Measurements from ENCODE around the gene TRNT1. TPM values are rescaled to one million over a fixed set of nuclear protein-coding genes. Genes with fewer than 3 reads are reported as not detected.
A peak's percentile ranks its signal among the peaks of the same experiment; 100 is the strongest.

TRNT1 gene
- total RNA-seq, 1 experiment from 2014 or later = 26.2 TPM

GRCh38 chr3:3194861-3195260 is 68.1 kb downstream of the TRNT1 start:
- no peak overlapping the region for H2AFZ ChIP-seq (ENCODE audit: low read length)
- no peaks in the 10 kb centered on the region for H3K4me1 ChIP-seq (ENCODE audit: insufficient read depth, low read length)
- no peak for ATAC-seq
- H3K9me3 ChIP-seq (ENCODE audit: low read length) = no peaks in the 10 kb centered on the region
- ChIA-PET CTCF (no interaction called here), POLR2A (ENCODE audit: unreplicated experiment) (no interaction called here)
- no peaks in the 10 kb centered on the region for H3K9me2 ChIP-seq (replicated peaks; ENCODE audit: low read length)
- intact Hi-C loops (cut with micrococcal nuclease) = no loop called here
- no peaks in the 10 kb centered on the region for H3K79me2 ChIP-seq (ENCODE audit: low read length)
- H3F3A ChIP-seq (ENCODE audit: low read length, unreplicated experiment) = no peaks in the 10 kb centered on the region
- BruUV-seq (replicated peaks) = no TSS peak
- H3K27ac ChIP-seq (ENCODE audit: low read length) = no peak overlapping the region
- H3K36me3 ChIP-seq (ENCODE audit: low read depth, low read length) = no peaks in the 10 kb centered on the region
- H3K4me3 ChIP-seq (ENCODE audit: low read length) = no peak overlapping the region
- no peaks in the 10 kb centered on the region for H4K20me1 ChIP-seq (ENCODE audit: low read length)
- DNase-seq = no peak
- H3K9ac ChIP-seq (ENCODE audit: low read length) = no peak overlapping the region
- H3K27me3 ChIP-seq (ENCODE audit: low read length) = peaks cover 43% of the 10 kb centered on the region
- TF ChIP-seq EZH2phosphoT487 (IDR thresholded peaks at IDR 0.05; ENCODE audit: borderline replicate concordance, low read length) (no peak), EZH2 (IDR thresholded peaks at IDR 0.05; ENCODE audit: low read length, unreplicated experiment) (no peak)
- TF ChIP-seq, protein P1, sequence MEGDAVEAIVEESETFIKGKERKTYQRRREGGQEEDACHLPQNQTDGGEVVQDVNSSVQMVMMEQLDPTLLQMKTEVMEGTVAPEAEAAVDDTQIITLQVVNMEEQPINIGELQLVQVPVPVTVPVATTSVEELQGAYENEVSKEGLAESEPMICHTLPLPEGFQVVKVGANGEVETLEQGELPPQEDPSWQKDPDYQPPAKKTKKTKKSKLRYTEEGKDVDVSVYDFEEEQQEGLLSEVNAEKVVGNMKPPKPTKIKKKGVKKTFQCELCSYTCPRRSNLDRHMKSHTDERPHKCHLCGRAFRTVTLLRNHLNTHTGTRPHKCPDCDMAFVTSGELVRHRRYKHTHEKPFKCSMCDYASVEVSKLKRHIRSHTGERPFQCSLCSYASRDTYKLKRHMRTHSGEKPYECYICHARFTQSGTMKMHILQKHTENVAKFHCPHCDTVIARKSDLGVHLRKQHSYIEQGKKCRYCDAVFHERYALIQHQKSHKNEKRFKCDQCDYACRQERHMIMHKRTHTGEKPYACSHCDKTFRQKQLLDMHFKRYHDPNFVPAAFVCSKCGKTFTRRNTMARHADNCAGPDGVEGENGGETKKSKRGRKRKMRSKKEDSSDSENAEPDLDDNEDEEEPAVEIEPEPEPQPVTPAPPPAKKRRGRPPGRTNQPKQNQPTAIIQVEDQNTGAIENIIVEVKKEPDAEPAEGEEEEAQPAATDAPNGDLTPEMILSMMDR (conservative IDR thresholded peaks at IDR 0.05; ENCODE audit: low read depth, low read length) = no peak
- no peak overlapping the region for H3K4me2 ChIP-seq (ENCODE audit: low read length)

GRCh38 chr3:3196148-3196861 is 69.6 kb downstream of the TRNT1 start:
- H3K36me3 ChIP-seq (ENCODE audit: low read depth, low read length) = no peaks in the 10 kb centered on the region
- H3K9me3 ChIP-seq (ENCODE audit: low read length) = no peaks in the 10 kb centered on the region
- H4K20me1 ChIP-seq (ENCODE audit: low read length) = no peaks in the 10 kb centered on the region
- no peak overlapping the region for H3K4me2 ChIP-seq (ENCODE audit: low read length)
- TF ChIP-seq, protein P1 (conservative IDR thresholded peaks at IDR 0.05; ENCODE audit: low read depth, low read length) = peak; percentile 73
- TF ChIP-seq EZH2phosphoT487 (IDR thresholded peaks at IDR 0.05; ENCODE audit: borderline replicate concordance, low read length) = no peak
- ATAC-seq (peak; percentile 65; the same call in 1 of the 2 replicates), DNase-seq (peak; percentile 49)
- no TSS peak for BruUV-seq (replicated peaks)
- no peaks in the 10 kb centered on the region for H3K4me1 ChIP-seq (ENCODE audit: insufficient read depth, low read length)
- H3K27me3 ChIP-seq (ENCODE audit: low read length) = peaks cover 29% of the 10 kb centered on the region
- POLR2A ChIA-PET (ENCODE audit: unreplicated experiment) = no interaction called here
- no peak overlapping the region for H3K4me3 ChIP-seq (ENCODE audit: low read length)
- no peak overlapping the region for H3K27ac ChIP-seq (ENCODE audit: low read length)
- intact Hi-C loops (cut with micrococcal nuclease) = loop anchor here (1.0 kb wide), 1 partner anchor 1094 kb away; no protein-coding TSS in a partner anchor
- H3F3A ChIP-seq (ENCODE audit: low read length, unreplicated experiment) = no peaks in the 10 kb centered on the region
- no peaks in the 10 kb centered on the region for H3K79me2 ChIP-seq (ENCODE audit: low read length)
- H2AFZ ChIP-seq (ENCODE audit: low read length) = no peak overlapping the region
- CTCF ChIA-PET = no interaction called here
- no peaks in the 10 kb centered on the region for H3K9me2 ChIP-seq (replicated peaks; ENCODE audit: low read length)
- no peak overlapping the region for H3K9ac ChIP-seq (ENCODE audit: low read length)

Other genes with a start within 250 kb of the TRNT1 start
- gene IL5RA, start 16.6 kb upstream of the TRNT1 start, total RNA-seq (2014; rRNA removed) = not detected in 2 replicates
- 29.3 and 31.2 TPM in 2 replicates for gene CRBN, start 52.8 kb downstream of the TRNT1 start, total RNA-seq (2014; rRNA removed)